SK-N-MC (cell line): Measurements from ENCODE around the gene NUTM1.

ENCODE experiments used
- EZH2 ChIP-seq: fragments of 200-600 bp; sonication (generic); IDR thresholded peaks from one replicate; pipeline ENCODE4 v1.6.1; 2017; ENCODE audit warnings: antibody characterized with exemption
- POLR2AphosphoS5 ChIP-seq: IDR thresholded peaks from 2 replicates; pipeline ENCODE4 v1.6.1; 2012; ENCODE audit warnings: mild to moderate bottlenecking, low read depth, low read length, borderline replicate concordance

GRCh38 chr15:34323217-34323616 lies 19.9 kb upstream of the NUTM1 start:
- TF ChIP-seq EZH2 (no peak), POLR2AphosphoS5 (no peak)
